H9 (cell line): ENCODE measurements around the gene OSBPL1A. TPM values are rescaled to one million over a fixed set of nuclear protein-coding genes. Genes with fewer than 3 reads are reported as not detected.

Experiments used
- DNase-seq: peaks from one replicate; pipeline ENCODE4 v3.0.0-alpha.2; 2017
- H2AFZ ChIP-seq: one replicate; pipeline ENCODE4 v1.6.1; 2013; ENCODE audit warnings: mild to moderate bottlenecking, low read length, control low read depth, moderate library complexity
- H2AK5ac ChIP-seq: 2 replicates; pipeline ENCODE4 v1.6.1; 2013; ENCODE audit warnings: low read length, control low read depth, mixed read lengths; ENCODE audit not compliant: insufficient read length
- H2BK120ac ChIP-seq: one replicate; pipeline ENCODE4 v1.6.1; 2013; ENCODE audit warnings: low read depth, mild to moderate bottlenecking, low read length, control low read depth, inconsistent platforms; ENCODE audit not compliant: poor library complexity, severe bottlenecking
- H2BK12ac ChIP-seq: 2 replicates; pipeline ENCODE4 v1.6.1; 2013; ENCODE audit warnings: low read length, control low read depth, mixed read lengths, low read depth; ENCODE audit not compliant: insufficient read length
- H2BK15ac ChIP-seq: 2 replicates; pipeline ENCODE4 v1.6.1; 2013; ENCODE audit warnings: low read depth, low read length, control low read depth
- H2BK20ac ChIP-seq: one replicate; pipeline ENCODE4 v1.6.1; 2013; ENCODE audit warnings: low read depth, mild to moderate bottlenecking, low read length, control low read depth, inconsistent platforms; ENCODE audit not compliant: poor library complexity, severe bottlenecking
- H2BK5ac ChIP-seq: 2 replicates; pipeline ENCODE4 v1.6.1; 2013; ENCODE audit warnings: low read length, control low read depth, mixed read lengths; ENCODE audit not compliant: insufficient read length
- H3K14ac ChIP-seq: 2 replicates; pipeline ENCODE4 v1.6.1; 2013; ENCODE audit warnings: low read length, control low read depth; ENCODE audit not compliant: insufficient read depth
- H3K18ac ChIP-seq: 2 replicates; pipeline ENCODE4 v1.6.1; 2013; ENCODE audit warnings: low read depth, mild to moderate bottlenecking, mixed read lengths, low read length, control low read depth; ENCODE audit not compliant: insufficient read length
- H3K23ac ChIP-seq: 2 replicates; pipeline ENCODE4 v1.6.1; 2013; ENCODE audit warnings: low read length, control low read depth, mixed read lengths, low read depth; ENCODE audit not compliant: insufficient read length
- H3K23me2 ChIP-seq: 2 replicates; pipeline ENCODE4 v1.6.1; 2013; ENCODE audit warnings: low read depth, mild to moderate bottlenecking, mixed read lengths, low read length, control low read depth; ENCODE audit not compliant: insufficient read length, poor library complexity, severe bottlenecking
- H3K27ac ChIP-seq: 2 replicates; pipeline ENCODE4 v1.5.1; 2013; ENCODE audit warnings: low read length, control low read depth, mixed read lengths, low read depth; ENCODE audit not compliant: insufficient read length
- H3K27me3 ChIP-seq: 2 replicates; pipeline ENCODE4 v1.6.1; 2013; ENCODE audit warnings: low read length, control low read depth, inconsistent platforms; ENCODE audit not compliant: insufficient read depth
- H3K4ac ChIP-seq: 2 replicates; pipeline ENCODE4 v1.6.1; 2013; ENCODE audit warnings: low read depth, mild to moderate bottlenecking, control low read depth, inconsistent platforms, low read length, moderate library complexity
- H3K4me1 ChIP-seq: 2 replicates; pipeline ENCODE4 v1.6.1; 2013; ENCODE audit warnings: low read length, control low read depth, inconsistent platforms; ENCODE audit not compliant: insufficient read depth
- H3K4me2 ChIP-seq: 2 replicates; pipeline ENCODE4 v1.6.1; 2013; ENCODE audit warnings: low read length, control low read depth, mixed read lengths; ENCODE audit not compliant: insufficient read length, insufficient read depth
- H3K56ac ChIP-seq: 2 replicates; pipeline ENCODE4 v1.6.1; 2013; ENCODE audit warnings: low read depth, mild to moderate bottlenecking, mixed read lengths, low read length, control low read depth; ENCODE audit not compliant: insufficient read length
- H3K79me1 ChIP-seq: 2 replicates; pipeline ENCODE4 v1.6.1; 2013; ENCODE audit warnings: low read depth, mild to moderate bottlenecking, moderate library complexity, low read length, control low read depth, inconsistent platforms; ENCODE audit not compliant: insufficient read depth, poor library complexity, severe bottlenecking
- H3K79me2 ChIP-seq: 2 replicates; pipeline ENCODE4 v1.6.1; 2013; ENCODE audit warnings: low read length, control low read depth, inconsistent platforms; ENCODE audit not compliant: insufficient read depth
- H3K9ac ChIP-seq: 2 replicates; pipeline ENCODE4 v1.6.1; 2013; ENCODE audit warnings: low read length, control low read depth, mixed read lengths; ENCODE audit not compliant: insufficient read length; ENCODE audit errors: extremely low read depth
- H3K9me3 ChIP-seq: one replicate; pipeline ENCODE4 v1.6.1; 2013; ENCODE audit warnings: low read depth, low read length, inconsistent platforms; ENCODE audit not compliant: control insufficient read depth
- H3T11ph ChIP-seq: one replicate; pipeline ENCODE4 v1.6.1; 2013; ENCODE audit warnings: mild to moderate bottlenecking, low read length, control low read depth, inconsistent platforms
- H4K20me1 ChIP-seq: one replicate; pipeline ENCODE4 v1.6.1; 2013; ENCODE audit not compliant: control insufficient read depth, insufficient read length, insufficient read depth
- H4K5ac ChIP-seq: 2 replicates; pipeline ENCODE4 v1.6.1; 2013; ENCODE audit warnings: low read depth, mild to moderate bottlenecking, mixed read lengths, low read length, control low read depth; ENCODE audit not compliant: insufficient read length
- H4K8ac ChIP-seq: replicated peaks from 2 replicates; pipeline ENCODE4 v1.6.1; 2013; ENCODE audit warnings: low read length, control low read depth, mixed read lengths, low read depth; ENCODE audit not compliant: insufficient read length
- H4K91ac ChIP-seq: 2 replicates; pipeline ENCODE4 v1.6.1; 2013; ENCODE audit warnings: low read depth, mild to moderate bottlenecking, moderate library complexity, mixed read lengths, low read length, control low read depth; ENCODE audit not compliant: insufficient read length
- H3K27ac Mint-ChIP-seq, 3 experiments: 2 replicates in 2 of 3; 3 replicates in 1 of 3; pipeline ENCODE4 v1.8.0; 2020 to 2021; ENCODE audit warnings: mixed read lengths in 3 of 3, mild to moderate bottlenecking in 1 of 3, moderate library complexity in 1 of 3
- H3K27me3 Mint-ChIP-seq: 2 replicates; pipeline ENCODE4 v1.8.0; 2021; ENCODE audit warnings: low read depth, mild to moderate bottlenecking, moderate library complexity, mixed read lengths
- H3K36me3 Mint-ChIP-seq, 3 experiments: 2 replicates in 2 of 3; 3 replicates in 1 of 3; pipeline ENCODE4 v1.8.0; 2020 to 2021; ENCODE audit warnings: low read depth in 3 of 3, mixed read lengths in 3 of 3; ENCODE audit not compliant: insufficient read depth in 1 of 3
- H3K4me1 Mint-ChIP-seq, 2 experiments: 2 replicates each; pipeline ENCODE4 v1.8.0; 2020; ENCODE audit warnings: mixed read lengths in 2 of 2
- H3K4me3 Mint-ChIP-seq, 2 experiments: 2 replicates in 1 of 2; 3 replicates in 1 of 2; pipeline ENCODE4 v1.8.0; 2020 to 2021; ENCODE audit warnings: mild to moderate bottlenecking in 2 of 2, mixed read lengths in 2 of 2, moderate library complexity in 1 of 2
- H3K9me3 Mint-ChIP-seq, 2 experiments: 2 replicates in 1 of 2; 3 replicates in 1 of 2; pipeline ENCODE4 v1.8.0; 2020; ENCODE audit warnings: mild to moderate bottlenecking in 2 of 2, mixed read lengths in 2 of 2, moderate library complexity in 1 of 2
- CTCF ChIP-seq: fragments of 200-600 bp; sonication (generic); conservative IDR thresholded peaks from 3 replicates; pipeline ENCODE4 v1.8.0; 2021; ENCODE audit warnings: antibody characterized with exemption, mild to moderate bottlenecking
- WGBS: extraction: QIAGEN DNeasy Blood & Tissue Kit; methylation state at CpG from one replicate; pipeline ENCODE4 v1.1.7; 2013; ENCODE audit warnings: missing lambda C conversion rate, low lambda C conversion rate, mixed read lengths; ENCODE audit not compliant: insufficient read length; ENCODE audit errors: extremely low coverage; 5-methylcytosine and 5-hydroxymethylcytosine counted together
- total RNA-seq: library from RNA; stranded (reverse); gene quantifications from 2 replicates; pipeline ENCODE4 v1.2.1, GENCODE V29; 2021

Gene OSBPL1A
- total RNA-seq, 1 experiment from 2014 or later, result 33.9 TPM

GRCh38 chr18:24366328-24366727 lies 31.3 kb downstream of the OSBPL1A start:
- no peak for TF ChIP-seq CTCF
- no peak overlapping the region for H2BK12ac ChIP-seq
- H3K23ac ChIP-seq, result no peak overlapping the region
- no peak overlapping the region for H3K27ac ChIP-seq
- peaks cover 13 to 16% of the 10 kb centered on the region in 2 experiments for H3K4me1 Mint-ChIP-seq
- no peak overlapping the region for H3K4ac ChIP-seq
- H3K79me1 ChIP-seq, result no peaks in the 10 kb centered on the region
- H3K4me1 ChIP-seq, result no peaks in the 10 kb centered on the region; the same call in 1 of the 2 replicates
- no peak overlapping the region for H3K14ac ChIP-seq
- no peak overlapping the region for H3K56ac ChIP-seq
- no peak overlapping the region for H4K5ac ChIP-seq
- no peaks in the 10 kb centered on the region for H4K20me1 ChIP-seq
- no peak overlapping the region for H2BK120ac ChIP-seq
- no peak overlapping the region for H2BK20ac ChIP-seq
- no peak overlapping the region for H3K4me2 ChIP-seq
- H4K91ac ChIP-seq, result no peak overlapping the region
- no peak overlapping the region for H3T11ph ChIP-seq
- H2BK5ac ChIP-seq, result no peak overlapping the region
- no peak overlapping the region for H3K27ac Mint-ChIP-seq
- H3K4me3 Mint-ChIP-seq, result no peak overlapping the region
- no CpG with 5 or more reads among the region's 3 CpGs for WGBS
- H3K79me2 ChIP-seq, result no peaks in the 10 kb centered on the region
- no peak for DNase-seq
- H3K9me3 Mint-ChIP-seq, result no peaks in the 10 kb centered on the region
- no peak overlapping the region for H3K9ac ChIP-seq
- H3K27me3 ChIP-seq, result no peaks in the 10 kb centered on the region
- no peaks in the 10 kb centered on the region for H3K27me3 Mint-ChIP-seq
- H2BK15ac ChIP-seq, result no peak overlapping the region
- no peak overlapping the region for H2AK5ac ChIP-seq
- H3K23me2 ChIP-seq, result no peaks in the 10 kb centered on the region
- H3K9me3 ChIP-seq, result no peaks in the 10 kb centered on the region
- no peak overlapping the region for H4K8ac ChIP-seq
- H3K18ac ChIP-seq, result no peak overlapping the region
- peaks cover 20 to 27% (median 22%) of the 10 kb centered on the region in 3 experiments; a peak in 6 of 7 replicates for H3K36me3 Mint-ChIP-seq
- no peak overlapping the region for H2AFZ ChIP-seq
